Tibial artery (tissue), 4 donors: ENCODE measurements around the gene CADPS2.

Experiments used
- DNase-seq, 2 donors: peaks; one replicate each; pipeline ENCODE4 v3.0.0-alpha.2; 2019
- H3K27ac ChIP-seq, 2 donors: fragments of 200-600 bp; sonication (generic) in 1 of 2; 1 replicate in 1 of 2; 2 replicates in 1 of 2; pipeline ENCODE4 v1.5.1; 2018 to 2019; ENCODE audit warnings: mild to moderate bottlenecking in 1 of 2
- H3K27me3 ChIP-seq, 2 donors: fragments of 200-600 bp; sonication (generic) in 1 of 2; one replicate each; pipeline versions ENCODE4 v1.5.1 to v1.6.0; 2016 to 2019
- H3K36me3 ChIP-seq, 3 donors: fragments of 200-600 bp; sonication (generic) in 2 of 3; one replicate each; pipeline ENCODE4 v1.5.1; 2016 to 2019; ENCODE audit warnings: mild to moderate bottlenecking in 2 of 3
- H3K4me1 ChIP-seq, 4 donors: fragments of 200-600 bp; sonication (generic) in 2 of 4; 1 replicate in 3 of 4; 2 replicates in 1 of 4; pipeline ENCODE4 v1.5.1; 2016 to 2019
- H3K4me3 ChIP-seq, 2 donors: fragments of 200-600 bp; sonication (generic) in 1 of 2; 1 replicate in 1 of 2; 2 replicates in 1 of 2; pipeline ENCODE4 v1.5.1; 2018 to 2019; ENCODE audit warnings: mild to moderate bottlenecking in 2 of 2
- H3K9me3 ChIP-seq, 3 donors: fragments of 200-600 bp; sonication (generic) in 1 of 3; one replicate each; pipeline ENCODE4 v1.5.1; 2016 to 2019
- intact Hi-C: fragments of 100-400 bp; cut with DNase I; formaldehyde crosslinking; loops from one replicate; pipeline ENCODE4 v1.15.0; 2023; ENCODE audit warnings: low total_unique reads
- TF ChIP-seq, protein P1 (sequence below), 2 experiments: fragments of 200-600 bp in 1 of 2; fragments of 450-650 bp in 1 of 2; IDR thresholded peaks; one replicate each; pipeline ENCODE4 v1.5.1; 2017 to 2019; ENCODE audit warnings: antibody characterized with exemption in 2 of 2, mild to moderate bottlenecking in 1 of 2, moderate library complexity in 1 of 2

The CADPS2 gene

DNA sequence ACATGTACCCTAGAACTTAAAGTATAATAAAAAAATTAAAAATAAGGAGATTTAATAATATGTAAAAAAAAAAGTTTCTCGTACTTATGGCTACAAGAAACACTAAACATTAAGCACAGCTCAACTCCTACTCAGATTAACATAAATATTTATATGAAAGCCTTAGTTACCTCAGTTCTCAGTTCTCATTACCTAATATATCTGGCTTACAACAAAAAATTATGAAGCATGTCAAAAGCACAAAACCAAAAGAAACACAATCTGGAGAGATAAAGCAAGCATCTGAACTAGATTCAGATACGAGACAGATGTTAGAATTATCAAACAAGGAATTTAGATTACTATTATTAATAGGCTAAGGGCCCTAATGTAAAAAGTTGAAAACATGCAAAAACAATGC is 227.4 kb downstream of the CADPS2 start:
- Histone ChIP-seq H3K4me1 (no peaks in the 10 kb centered on the region), H3K27ac (no peak overlapping the region), H3K4me3 (no peak overlapping the region), H3K36me3 (no peaks in the 10 kb centered on the region), H3K9me3 (no peaks in the 10 kb centered on the region), H3K27me3 (no peaks in the 10 kb centered on the region)
- no peak for DNase-seq
- intact Hi-C loops: no loop called here
- TF ChIP-seq, protein P1, sequence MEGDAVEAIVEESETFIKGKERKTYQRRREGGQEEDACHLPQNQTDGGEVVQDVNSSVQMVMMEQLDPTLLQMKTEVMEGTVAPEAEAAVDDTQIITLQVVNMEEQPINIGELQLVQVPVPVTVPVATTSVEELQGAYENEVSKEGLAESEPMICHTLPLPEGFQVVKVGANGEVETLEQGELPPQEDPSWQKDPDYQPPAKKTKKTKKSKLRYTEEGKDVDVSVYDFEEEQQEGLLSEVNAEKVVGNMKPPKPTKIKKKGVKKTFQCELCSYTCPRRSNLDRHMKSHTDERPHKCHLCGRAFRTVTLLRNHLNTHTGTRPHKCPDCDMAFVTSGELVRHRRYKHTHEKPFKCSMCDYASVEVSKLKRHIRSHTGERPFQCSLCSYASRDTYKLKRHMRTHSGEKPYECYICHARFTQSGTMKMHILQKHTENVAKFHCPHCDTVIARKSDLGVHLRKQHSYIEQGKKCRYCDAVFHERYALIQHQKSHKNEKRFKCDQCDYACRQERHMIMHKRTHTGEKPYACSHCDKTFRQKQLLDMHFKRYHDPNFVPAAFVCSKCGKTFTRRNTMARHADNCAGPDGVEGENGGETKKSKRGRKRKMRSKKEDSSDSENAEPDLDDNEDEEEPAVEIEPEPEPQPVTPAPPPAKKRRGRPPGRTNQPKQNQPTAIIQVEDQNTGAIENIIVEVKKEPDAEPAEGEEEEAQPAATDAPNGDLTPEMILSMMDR (IDR thresholded peaks at IDR 0.05): no peak

DNA sequence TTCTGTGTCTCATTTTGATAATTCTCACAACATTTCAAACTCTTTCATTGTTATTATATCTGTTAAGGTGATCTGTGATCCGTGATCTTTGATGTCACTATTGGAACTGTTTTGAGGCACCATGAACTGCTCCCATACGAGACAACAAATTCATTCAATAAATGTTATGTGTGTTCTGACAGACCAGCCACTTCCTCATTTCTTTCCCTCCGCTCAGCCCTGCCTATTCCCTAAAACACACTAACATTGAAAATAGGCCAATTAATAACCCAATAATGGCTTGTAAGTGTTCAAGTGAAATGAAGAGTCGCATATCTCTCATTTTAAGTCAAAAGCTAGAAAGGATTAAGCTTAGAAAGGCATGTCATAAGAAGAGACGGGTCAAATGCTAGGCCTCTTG is 232.6 kb downstream of the CADPS2 start:
- Histone ChIP-seq H3K27ac (no peak overlapping the region), H3K4me3 (no peak overlapping the region), H3K27me3 (no peaks in the 10 kb centered on the region), H3K36me3 (no peaks in the 10 kb centered on the region), H3K4me1 (no peaks in the 10 kb centered on the region), H3K9me3 (no peaks in the 10 kb centered on the region)
- TF ChIP-seq, protein P1 (IDR thresholded peaks at IDR 0.05): no peak
- intact Hi-C loops: no loop called here
- no peak for DNase-seq

DNA sequence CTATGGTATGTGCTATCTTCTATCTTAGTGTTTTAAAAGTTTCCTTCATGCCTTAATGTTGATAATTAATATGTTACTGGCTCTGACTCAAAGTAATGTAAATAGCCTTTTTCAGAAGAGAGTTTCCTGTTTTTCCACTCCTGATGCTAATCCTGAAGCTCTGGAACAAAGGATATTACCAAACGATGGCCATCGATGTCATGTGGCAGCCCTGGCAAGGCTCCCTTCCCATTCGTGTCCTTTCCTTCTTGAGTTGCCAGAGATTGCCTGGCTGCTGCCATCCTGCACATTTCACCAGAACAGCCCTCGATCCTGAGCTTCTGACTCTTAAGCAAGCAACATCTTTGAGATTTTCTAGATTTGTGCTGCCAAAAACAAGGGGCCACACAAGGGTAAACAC is 233.4 kb downstream of the CADPS2 start:
- TF ChIP-seq, protein P1 (IDR thresholded peaks at IDR 0.05): no peak
- no peak for DNase-seq
- no peaks in the 10 kb centered on the region for H3K36me3 ChIP-seq
- no peak overlapping the region for H3K27ac ChIP-seq
- no peaks in the 10 kb centered on the region for H3K9me3 ChIP-seq
- no peaks in the 10 kb centered on the region for H3K4me1 ChIP-seq
- intact Hi-C loops: no loop called here
- no peak overlapping the region for H3K4me3 ChIP-seq
- H3K27me3 ChIP-seq: no peaks in the 10 kb centered on the region

DNA sequence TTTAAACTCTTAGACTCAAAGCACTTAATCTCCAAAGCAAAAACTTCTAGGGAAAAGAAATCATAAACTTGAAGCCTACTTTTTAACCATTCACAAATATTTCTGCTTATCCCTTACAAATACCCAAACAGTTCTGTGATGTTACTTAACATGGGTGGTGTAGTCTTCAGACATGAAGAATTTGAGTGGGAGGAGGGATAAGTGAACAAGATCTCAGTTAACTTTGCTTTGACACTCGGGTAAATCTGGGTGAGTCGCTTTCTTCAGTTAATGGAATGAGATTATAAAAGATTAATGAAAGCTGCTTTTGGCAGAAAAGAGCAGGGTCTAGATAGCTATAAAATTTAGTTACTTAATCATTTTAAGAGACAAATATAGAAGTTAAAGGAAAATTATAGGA is 234.8 kb downstream of the CADPS2 start:
- Histone ChIP-seq H3K27ac (no peak overlapping the region), H3K4me3 (no peak overlapping the region), H3K4me1 (no peaks in the 10 kb centered on the region), H3K36me3 (no peaks in the 10 kb centered on the region), H3K9me3 (no peaks in the 10 kb centered on the region), H3K27me3 (no peaks in the 10 kb centered on the region)
- no peak for DNase-seq
- TF ChIP-seq, protein P1 (IDR thresholded peaks at IDR 0.05): no peak
- intact Hi-C loops: no loop called here

DNA sequence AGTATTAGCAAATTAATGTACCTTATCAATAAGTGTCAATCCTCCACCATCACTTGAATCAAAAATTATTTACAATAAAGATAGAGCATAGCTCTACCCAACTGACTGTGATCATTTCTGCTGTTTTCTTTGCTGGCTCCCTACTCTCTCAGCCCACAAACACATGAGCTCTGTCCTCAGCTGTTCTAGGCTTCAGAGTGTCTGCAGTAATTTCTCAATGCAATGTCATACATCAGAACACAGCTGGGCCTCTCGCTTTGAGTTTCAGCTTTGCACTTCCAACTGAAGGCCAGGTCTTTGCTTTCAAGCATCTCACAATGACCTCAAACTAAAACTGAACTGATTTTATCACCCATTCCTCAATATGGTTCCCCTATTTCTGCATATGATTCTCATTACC is 243.0 kb downstream of the CADPS2 start:
- Histone ChIP-seq H3K4me1 (no peaks in the 10 kb centered on the region), H3K27me3 (no peaks in the 10 kb centered on the region), H3K36me3 (no peaks in the 10 kb centered on the region), H3K27ac (no peak overlapping the region), H3K4me3 (no peak overlapping the region), H3K9me3 (no peaks in the 10 kb centered on the region)
- intact Hi-C loops: no loop called here
- DNase-seq: no peak
- TF ChIP-seq, protein P1 (IDR thresholded peaks at IDR 0.05): no peak

DNA sequence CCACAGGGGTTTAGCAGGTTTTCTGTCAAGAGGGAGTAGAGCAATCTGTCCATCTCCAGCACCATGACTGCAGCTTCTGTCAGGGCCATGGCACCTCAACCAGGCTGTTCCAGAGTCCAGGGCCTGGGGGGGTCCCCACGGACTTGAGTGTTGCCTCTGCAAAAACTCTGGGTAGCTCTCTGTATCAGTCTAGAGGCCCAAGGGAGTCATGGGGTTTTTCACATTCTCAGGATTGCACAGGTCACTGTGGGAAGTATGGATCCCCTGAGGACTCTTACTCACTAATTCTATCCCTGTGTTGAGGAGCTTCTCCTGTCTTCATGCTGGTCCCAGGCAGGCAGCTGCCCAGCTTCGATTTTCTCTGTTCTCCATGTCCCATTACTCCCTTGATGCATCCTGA is 247.8 kb downstream of the CADPS2 start:
- H3K9me3 ChIP-seq: no peaks in the 10 kb centered on the region
- intact Hi-C loops: no loop called here

More for the DNA sequence above, 247.8 kb downstream of the CADPS2 start:
- Histone ChIP-seq H3K27me3 (no peaks in the 10 kb centered on the region), H3K27ac (no peak overlapping the region), H3K4me3 (no peak overlapping the region), H3K36me3 (no peaks in the 10 kb centered on the region), H3K4me1 (no peaks in the 10 kb centered on the region)
- DNase-seq: no peak
- TF ChIP-seq, protein P1 (IDR thresholded peaks at IDR 0.05): no peak
